SK-N-SH (cell line): Measurements from ENCODE around the gene PPARGC1A. TPM values are rescaled to one million over a fixed set of nuclear protein-coding genes. Genes with fewer than 3 reads are reported as not detected.

Experiments
- CTCF ChIA-PET: fragments of 300-600, 350-600 bp; formaldehyde crosslinking; extraction: SDS; loops from one replicate; lab custom pipeline; 2021; lab: Yijun Ruan, JAX
- POLR2A ChIA-PET: fragments of 350-600 bp; sonication (Branson Sonifier 250); formaldehyde crosslinking; extraction: SDS; loops from one replicate; lab custom pipeline; 2020; ENCODE audit warnings: antibody characterized with exemption, inconsistent platforms; lab: Yijun Ruan, JAX
- DNase-seq: peaks from one replicate; pipeline ENCODE4 v3.0.0; 2012
- H2AFZ ChIP-seq: fragments of 200-600 bp; sonication (generic); 2 replicates; pipeline ENCODE4 v1.8.1; 2016; ENCODE audit warnings: antibody characterized with exemption, mild to moderate bottlenecking, low read depth
- H3F3A ChIP-seq: fragments of 200-600 bp; sonication (generic); replicated peaks from 2 replicates; pipeline ENCODE3; 2016; ENCODE audit warnings: antibody characterized with exemption, mild to moderate bottlenecking; ENCODE audit not compliant: insufficient read depth
- H3K27ac ChIP-seq, 2 experiments: fragments of 200-500 bp in 1 of 2; fragments of 200-600 bp in 1 of 2; sonication (Bioruptor generic) in 1 of 2; sonication (generic), shearing (Covaris generic) in 1 of 2; 2 replicates each; pipeline versions ENCODE4 v1.5.1 to v1.6.1; 2014 to 2016; ENCODE audit warnings: low read depth in 2 of 2, inconsistent platforms in 1 of 2, low read length in 1 of 2, mild to moderate bottlenecking in 1 of 2, mixed read lengths in 1 of 2
- H3K27me3 ChIP-seq: fragments of 200-600 bp; sonication (generic), shearing (Covaris generic); 2 replicates; pipeline ENCODE4 v1.6.1; 2016; ENCODE audit warnings: mixed run types; ENCODE audit not compliant: insufficient read depth
- H3K36me3 ChIP-seq, 2 experiments: fragments of 200-500 bp in 1 of 2; fragments of 200-600 bp in 1 of 2; sonication (Bioruptor generic) in 1 of 2; sonication (generic) in 1 of 2; replicated peaks in 1 of 2; 2 replicates each; pipeline versions ENCODE3 to v1.5.1; 2014 to 2016; ENCODE audit warnings: low read length in 1 of 2, mild to moderate bottlenecking in 1 of 2; ENCODE audit not compliant: insufficient read depth in 2 of 2, control insufficient read depth in 1 of 2
- H3K4me1 ChIP-seq, 2 experiments: fragments of 200-500 bp in 1 of 2; fragments of 200-600 bp in 1 of 2; sonication (Bioruptor generic) in 1 of 2; sonication (generic), shearing (Covaris generic) in 1 of 2; 2 replicates each; pipeline versions ENCODE4 v1.5.1 to v1.6.1; 2014 to 2016; ENCODE audit warnings: low read depth in 1 of 2, low read length in 1 of 2, mixed run types in 1 of 2; ENCODE audit not compliant: insufficient read depth in 2 of 2, control insufficient read depth in 1 of 2
- H3K4me2 ChIP-seq: fragments of 200-600 bp; sonication (generic), shearing (Covaris generic); 2 replicates; pipeline ENCODE4 v1.6.1; 2017; ENCODE audit warnings: mixed run types
- H3K4me3 ChIP-seq, 2 experiments: fragments of 200-500 bp in 1 of 2; fragments of 200-600 bp in 1 of 2; sonication (Bioruptor generic) in 1 of 2; sonication (generic), shearing (Covaris generic) in 1 of 2; 2 replicates each; pipeline versions ENCODE4 v1.5.1 to v1.8.1; 2014 to 2016; ENCODE audit warnings: low read depth in 2 of 2, inconsistent platforms in 1 of 2, low read length in 1 of 2, mild to moderate bottlenecking in 1 of 2, mixed read lengths in 1 of 2, moderate library complexity in 1 of 2
- H3K79me2 ChIP-seq: fragments of 200-600 bp; sonication (generic); 2 replicates; pipeline ENCODE4 v1.8.1; 2017; ENCODE audit warnings: mild to moderate bottlenecking; ENCODE audit not compliant: insufficient read depth
- H3K9ac ChIP-seq: fragments of 200-600 bp; sonication (generic); 2 replicates; pipeline ENCODE4 v1.6.1; 2017; ENCODE audit warnings: mixed run types
- H3K9me2 ChIP-seq: fragments of 200-600 bp; sonication (generic); 2 replicates; pipeline ENCODE4 v1.6.1; 2017; ENCODE audit warnings: mixed run types
- H3K9me3 ChIP-seq: fragments of 200-600 bp; sonication (generic); 2 replicates; pipeline ENCODE4 v1.6.1; 2017; ENCODE audit warnings: mixed run types, mild to moderate bottlenecking, moderate library complexity
- H4K20me1 ChIP-seq: fragments of 200-600 bp; sonication (generic); 2 replicates; pipeline ENCODE4 v1.6.1; 2017; ENCODE audit warnings: mild to moderate bottlenecking, mixed run types; ENCODE audit not compliant: insufficient read depth
- CHD2 ChIP-seq: fragments of 150-350 bp; IDR thresholded peaks from 2 replicates; pipeline ENCODE4 v1.6.1; 2018; ENCODE audit warnings: low read length; ENCODE audit not compliant: partially characterized antibody
- EZH2phosphoT487 ChIP-seq: fragments of 200-600 bp; sonication (generic); IDR thresholded peaks from 2 replicates; pipeline ENCODE4 v1.6.1; 2017; ENCODE audit warnings: low read depth, mixed run types, mild to moderate bottlenecking, antibody characterized with exemption, moderate library complexity, borderline replicate concordance
- FOXM1 ChIP-seq: IDR thresholded peaks from 2 replicates; pipeline ENCODE4 v1.4.0; 2012; ENCODE audit warnings: low read depth, mild to moderate bottlenecking
- JUND ChIP-seq: IDR thresholded peaks from 2 replicates; pipeline ENCODE4 v1.4.0; 2012
- NFIC ChIP-seq: IDR thresholded peaks from 2 replicates; pipeline ENCODE4 v1.4.0; 2012; ENCODE audit warnings: borderline replicate concordance
- NRF1 ChIP-seq: IDR thresholded peaks from 2 replicates; pipeline ENCODE4 v1.6.1; 2012; ENCODE audit warnings: low read depth, mild to moderate bottlenecking, low read length
- POLR2AphosphoS5 ChIP-seq: IDR thresholded peaks from 2 replicates; pipeline ENCODE4 v1.6.1; 2012; ENCODE audit warnings: low read depth, low read length
- RAD21 ChIP-seq: IDR thresholded peaks from 2 replicates; pipeline ENCODE4 v1.6.1; 2012; ENCODE audit warnings: mild to moderate bottlenecking, low read length
- RFX5 ChIP-seq: IDR thresholded peaks from 2 replicates; pipeline ENCODE4 v1.6.1; 2012; ENCODE audit warnings: mild to moderate bottlenecking, improper control_type of control experiment, low read length
- RXRA ChIP-seq: IDR thresholded peaks from 2 replicates; pipeline ENCODE4 v1.4.0; 2012; ENCODE audit warnings: low read depth, mild to moderate bottlenecking, borderline replicate concordance
- SIN3A ChIP-seq: IDR thresholded peaks from 2 replicates; pipeline ENCODE4 v1.6.1; 2012; ENCODE audit warnings: low read depth, mild to moderate bottlenecking, low read length, moderate library complexity, borderline replicate concordance
- TEAD4 ChIP-seq: IDR thresholded peaks from 2 replicates; pipeline ENCODE4 v1.4.0; 2012; ENCODE audit warnings: mild to moderate bottlenecking, borderline replicate concordance; ENCODE audit not compliant: insufficient read depth
- YY1 ChIP-seq: IDR thresholded peaks from 2 replicates; pipeline ENCODE4 v1.4.0; 2012; ENCODE audit warnings: low read depth, mild to moderate bottlenecking
- WGBS: methylation state at CpG from one replicate; pipeline ENCODE4 v1.1.6; 2017; ENCODE audit warnings: low lambda C conversion rate; 5-methylcytosine and 5-hydroxymethylcytosine counted together
- polyA plus RNA-seq, 3 experiments: library from polyadenylated mRNA; depleted of rRNA; stranded (reverse); fragments of >200 nt; gene quantifications; 2 replicates each; pipeline ENCODE4 v1.2.3, GENCODE V29; 2012
- TF ChIP-seq, protein P1 (sequence below): fragments of 200-600 bp; sonication (generic); IDR thresholded peaks from 2 replicates; pipeline ENCODE4 v1.6.1; 2017; ENCODE audit warnings: antibody characterized with exemption, mild to moderate bottlenecking, moderate library complexity
- TF ChIP-seq, protein P2 (sequence below): fragments of 150-350 bp; IDR thresholded peaks from 2 replicates; pipeline ENCODE4 v1.6.1; 2016; ENCODE audit warnings: mild to moderate bottlenecking, low read depth, low read length
- TF ChIP-seq, protein P3 (sequence below): IDR thresholded peaks from 2 replicates; pipeline ENCODE4 v1.4.0; 2012; ENCODE audit warnings: low read depth, borderline replicate concordance
- TF ChIP-seq, protein P4 (sequence below): IDR thresholded peaks from 2 replicates; pipeline ENCODE4 v1.4.0; 2012; ENCODE audit warnings: low read depth
- TF ChIP-seq, protein P5 (sequence below): IDR thresholded peaks from 2 replicates; pipeline ENCODE4; 2012
- TF ChIP-seq, protein P6 (sequence below): fragments of 150-350 bp; IDR thresholded peaks from 2 replicates; pipeline ENCODE4 v1.6.1; 2017; ENCODE audit warnings: antibody characterized with exemption, low read length, low read depth, borderline replicate concordance

The PPARGC1A gene
- polyA plus RNA-seq, 1 of the 3 experiments (the other 2 are of a cell fraction) = 0.07 TPM

DNA sequence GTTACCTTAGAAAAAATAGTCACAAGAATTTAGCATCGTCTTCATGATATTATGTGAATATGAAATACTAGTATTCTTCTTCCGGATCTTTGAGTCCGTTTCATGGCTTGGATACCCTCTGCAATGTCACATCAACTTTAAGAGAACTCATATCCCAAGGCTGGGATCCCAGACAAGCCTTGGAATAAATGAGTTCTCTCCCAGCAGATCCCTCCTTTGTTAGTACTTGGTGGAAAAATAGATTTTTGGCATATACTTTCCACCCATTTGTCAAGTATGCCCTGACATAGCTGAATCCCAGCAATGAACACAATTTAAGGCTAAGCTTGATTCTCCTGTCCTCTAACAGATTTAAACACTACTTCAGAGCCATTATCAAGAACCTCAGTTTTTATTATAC lies 144.5 kb downstream of the PPARGC1A start:
- WGBS = 9% methylated on average over 3 of the region's 3 CpGs
- H3K4me3 ChIP-seq = no peak overlapping the region
- H3K4me1 ChIP-seq = no peaks in the 10 kb centered on the region
- H3K36me3 ChIP-seq = no peaks in the 10 kb centered on the region
- ChIA-PET CTCF (no interaction called here), POLR2A (no interaction called here)
- H3K9me3 ChIP-seq = no peaks in the 10 kb centered on the region
- H3K79me2 ChIP-seq = no peaks in the 10 kb centered on the region
- H3K27ac ChIP-seq = no peak overlapping the region
- H3F3A ChIP-seq = no peaks in the 10 kb centered on the region
- H3K4me2 ChIP-seq = no peak overlapping the region
- H2AFZ ChIP-seq = no peak overlapping the region
- H3K27me3 ChIP-seq = no peaks in the 10 kb centered on the region
- TF ChIP-seq, protein P1, sequence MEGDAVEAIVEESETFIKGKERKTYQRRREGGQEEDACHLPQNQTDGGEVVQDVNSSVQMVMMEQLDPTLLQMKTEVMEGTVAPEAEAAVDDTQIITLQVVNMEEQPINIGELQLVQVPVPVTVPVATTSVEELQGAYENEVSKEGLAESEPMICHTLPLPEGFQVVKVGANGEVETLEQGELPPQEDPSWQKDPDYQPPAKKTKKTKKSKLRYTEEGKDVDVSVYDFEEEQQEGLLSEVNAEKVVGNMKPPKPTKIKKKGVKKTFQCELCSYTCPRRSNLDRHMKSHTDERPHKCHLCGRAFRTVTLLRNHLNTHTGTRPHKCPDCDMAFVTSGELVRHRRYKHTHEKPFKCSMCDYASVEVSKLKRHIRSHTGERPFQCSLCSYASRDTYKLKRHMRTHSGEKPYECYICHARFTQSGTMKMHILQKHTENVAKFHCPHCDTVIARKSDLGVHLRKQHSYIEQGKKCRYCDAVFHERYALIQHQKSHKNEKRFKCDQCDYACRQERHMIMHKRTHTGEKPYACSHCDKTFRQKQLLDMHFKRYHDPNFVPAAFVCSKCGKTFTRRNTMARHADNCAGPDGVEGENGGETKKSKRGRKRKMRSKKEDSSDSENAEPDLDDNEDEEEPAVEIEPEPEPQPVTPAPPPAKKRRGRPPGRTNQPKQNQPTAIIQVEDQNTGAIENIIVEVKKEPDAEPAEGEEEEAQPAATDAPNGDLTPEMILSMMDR = no peak
- TF ChIP-seq, protein P2, sequence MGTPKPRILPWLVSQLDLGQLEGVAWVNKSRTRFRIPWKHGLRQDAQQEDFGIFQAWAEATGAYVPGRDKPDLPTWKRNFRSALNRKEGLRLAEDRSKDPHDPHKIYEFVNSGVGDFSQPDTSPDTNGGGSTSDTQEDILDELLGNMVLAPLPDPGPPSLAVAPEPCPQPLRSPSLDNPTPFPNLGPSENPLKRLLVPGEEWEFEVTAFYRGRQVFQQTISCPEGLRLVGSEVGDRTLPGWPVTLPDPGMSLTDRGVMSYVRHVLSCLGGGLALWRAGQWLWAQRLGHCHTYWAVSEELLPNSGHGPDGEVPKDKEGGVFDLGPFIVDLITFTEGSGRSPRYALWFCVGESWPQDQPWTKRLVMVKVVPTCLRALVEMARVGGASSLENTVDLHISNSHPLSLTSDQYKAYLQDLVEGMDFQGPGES = no peak
- TF ChIP-seq YY1 (no peak), CHD2 (no peak), EZH2phosphoT487 (no peak), FOXM1 (no peak), TEAD4 (no peak), NFIC (no peak), RXRA (no peak), RFX5 (no peak), RAD21 (no peak), JUND (no peak), POLR2AphosphoS5 (no peak), NRF1 (no peak), SIN3A (no peak)
- TF ChIP-seq, protein P3, sequence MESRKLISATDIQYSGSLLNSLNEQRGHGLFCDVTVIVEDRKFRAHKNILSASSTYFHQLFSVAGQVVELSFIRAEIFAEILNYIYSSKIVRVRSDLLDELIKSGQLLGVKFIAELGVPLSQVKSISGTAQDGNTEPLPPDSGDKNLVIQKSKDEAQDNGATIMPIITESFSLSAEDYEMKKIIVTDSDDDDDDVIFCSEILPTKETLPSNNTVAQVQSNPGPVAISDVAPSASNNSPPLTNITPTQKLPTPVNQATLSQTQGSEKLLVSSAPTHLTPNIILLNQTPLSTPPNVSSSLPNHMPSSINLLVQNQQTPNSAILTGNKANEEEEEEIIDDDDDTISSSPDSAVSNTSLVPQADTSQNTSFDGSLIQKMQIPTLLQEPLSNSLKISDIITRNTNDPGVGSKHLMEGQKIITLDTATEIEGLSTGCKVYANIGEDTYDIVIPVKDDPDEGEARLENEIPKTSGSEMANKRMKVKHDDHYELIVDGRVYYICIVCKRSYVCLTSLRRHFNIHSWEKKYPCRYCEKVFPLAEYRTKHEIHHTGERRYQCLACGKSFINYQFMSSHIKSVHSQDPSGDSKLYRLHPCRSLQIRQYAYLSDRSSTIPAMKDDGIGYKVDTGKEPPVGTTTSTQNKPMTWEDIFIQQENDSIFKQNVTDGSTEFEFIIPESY = no peak
- TF ChIP-seq, protein P4, sequence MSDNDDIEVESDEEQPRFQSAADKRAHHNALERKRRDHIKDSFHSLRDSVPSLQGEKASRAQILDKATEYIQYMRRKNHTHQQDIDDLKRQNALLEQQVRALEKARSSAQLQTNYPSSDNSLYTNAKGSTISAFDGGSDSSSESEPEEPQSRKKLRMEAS = no peak
- TF ChIP-seq, protein P5, sequence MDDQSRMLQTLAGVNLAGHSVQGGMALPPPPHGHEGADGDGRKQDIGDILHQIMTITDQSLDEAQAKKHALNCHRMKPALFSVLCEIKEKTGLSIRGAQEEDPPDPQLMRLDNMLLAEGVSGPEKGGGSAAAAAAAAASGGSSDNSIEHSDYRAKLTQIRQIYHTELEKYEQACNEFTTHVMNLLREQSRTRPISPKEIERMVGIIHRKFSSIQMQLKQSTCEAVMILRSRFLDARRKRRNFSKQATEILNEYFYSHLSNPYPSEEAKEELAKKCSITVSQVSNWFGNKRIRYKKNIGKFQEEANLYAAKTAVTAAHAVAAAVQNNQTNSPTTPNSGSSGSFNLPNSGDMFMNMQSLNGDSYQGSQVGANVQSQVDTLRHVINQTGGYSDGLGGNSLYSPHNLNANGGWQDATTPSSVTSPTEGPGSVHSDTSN = no peak
- TF ChIP-seq, protein P6, sequence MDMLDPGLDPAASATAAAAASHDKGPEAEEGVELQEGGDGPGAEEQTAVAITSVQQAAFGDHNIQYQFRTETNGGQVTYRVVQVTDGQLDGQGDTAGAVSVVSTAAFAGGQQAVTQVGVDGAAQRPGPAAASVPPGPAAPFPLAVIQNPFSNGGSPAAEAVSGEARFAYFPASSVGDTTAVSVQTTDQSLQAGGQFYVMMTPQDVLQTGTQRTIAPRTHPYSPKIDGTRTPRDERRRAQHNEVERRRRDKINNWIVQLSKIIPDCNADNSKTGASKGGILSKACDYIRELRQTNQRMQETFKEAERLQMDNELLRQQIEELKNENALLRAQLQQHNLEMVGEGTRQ = no peak
- DNase-seq = no peak
- no peak overlapping the region for H3K9ac ChIP-seq
- H3K9me2 ChIP-seq = no peaks in the 10 kb centered on the region
- no peaks in the 10 kb centered on the region for H4K20me1 ChIP-seq
